Measurements from ENCODE around the gene PLXNA3.

Gene PLXNA3

DNA sequence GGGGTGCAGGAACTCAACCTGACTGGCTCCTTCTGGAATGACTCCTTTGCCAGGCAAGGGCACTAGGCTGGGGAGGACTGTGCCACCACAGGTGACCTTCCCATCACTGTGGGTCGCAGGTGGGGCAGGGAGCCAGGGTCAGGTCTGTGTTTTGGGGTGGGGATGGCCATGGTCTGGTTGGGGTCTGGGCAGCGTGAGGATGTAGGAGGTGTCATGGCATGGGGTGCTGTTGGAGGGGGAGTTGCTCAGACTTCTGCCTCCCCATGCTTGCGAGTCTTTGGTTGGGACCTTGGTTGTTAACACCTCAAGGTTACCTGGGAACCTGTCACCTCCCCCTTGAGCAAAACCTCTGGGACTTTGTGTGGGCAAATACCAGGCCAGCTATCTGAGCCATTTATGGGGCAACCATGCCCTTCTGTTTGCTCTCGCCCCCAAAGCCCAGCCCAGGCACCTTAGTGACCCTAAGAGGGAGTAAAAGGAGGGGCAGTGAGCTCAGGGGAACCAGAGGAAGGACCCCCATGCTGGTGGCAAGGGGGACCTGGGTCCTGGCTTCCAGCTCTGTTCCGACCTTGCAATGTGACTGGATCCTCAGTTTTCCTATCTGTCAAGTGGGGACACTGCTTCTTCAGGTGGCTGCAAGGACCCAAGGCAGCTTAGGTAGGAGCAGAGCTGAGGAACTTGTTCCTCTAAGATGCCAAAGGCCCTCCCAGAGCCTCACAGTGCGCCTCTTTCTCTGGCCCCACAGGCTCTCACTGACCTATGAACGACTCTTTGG, 23.5 kb upstream of the PLXNA3 start:
- TF ChIP-seq, protein P1, sequence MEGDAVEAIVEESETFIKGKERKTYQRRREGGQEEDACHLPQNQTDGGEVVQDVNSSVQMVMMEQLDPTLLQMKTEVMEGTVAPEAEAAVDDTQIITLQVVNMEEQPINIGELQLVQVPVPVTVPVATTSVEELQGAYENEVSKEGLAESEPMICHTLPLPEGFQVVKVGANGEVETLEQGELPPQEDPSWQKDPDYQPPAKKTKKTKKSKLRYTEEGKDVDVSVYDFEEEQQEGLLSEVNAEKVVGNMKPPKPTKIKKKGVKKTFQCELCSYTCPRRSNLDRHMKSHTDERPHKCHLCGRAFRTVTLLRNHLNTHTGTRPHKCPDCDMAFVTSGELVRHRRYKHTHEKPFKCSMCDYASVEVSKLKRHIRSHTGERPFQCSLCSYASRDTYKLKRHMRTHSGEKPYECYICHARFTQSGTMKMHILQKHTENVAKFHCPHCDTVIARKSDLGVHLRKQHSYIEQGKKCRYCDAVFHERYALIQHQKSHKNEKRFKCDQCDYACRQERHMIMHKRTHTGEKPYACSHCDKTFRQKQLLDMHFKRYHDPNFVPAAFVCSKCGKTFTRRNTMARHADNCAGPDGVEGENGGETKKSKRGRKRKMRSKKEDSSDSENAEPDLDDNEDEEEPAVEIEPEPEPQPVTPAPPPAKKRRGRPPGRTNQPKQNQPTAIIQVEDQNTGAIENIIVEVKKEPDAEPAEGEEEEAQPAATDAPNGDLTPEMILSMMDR (conservative IDR thresholded peaks at IDR 0.05; ENCODE audit: control insufficient read depth, insufficient read depth, low read depth, low read length), result no peak
- no peak for DNase-seq (ENCODE audit: low read depth)
- no peak overlapping the region for H3K4me3 ChIP-seq (ENCODE audit: control insufficient read depth, low read depth, low read length)

DNA sequence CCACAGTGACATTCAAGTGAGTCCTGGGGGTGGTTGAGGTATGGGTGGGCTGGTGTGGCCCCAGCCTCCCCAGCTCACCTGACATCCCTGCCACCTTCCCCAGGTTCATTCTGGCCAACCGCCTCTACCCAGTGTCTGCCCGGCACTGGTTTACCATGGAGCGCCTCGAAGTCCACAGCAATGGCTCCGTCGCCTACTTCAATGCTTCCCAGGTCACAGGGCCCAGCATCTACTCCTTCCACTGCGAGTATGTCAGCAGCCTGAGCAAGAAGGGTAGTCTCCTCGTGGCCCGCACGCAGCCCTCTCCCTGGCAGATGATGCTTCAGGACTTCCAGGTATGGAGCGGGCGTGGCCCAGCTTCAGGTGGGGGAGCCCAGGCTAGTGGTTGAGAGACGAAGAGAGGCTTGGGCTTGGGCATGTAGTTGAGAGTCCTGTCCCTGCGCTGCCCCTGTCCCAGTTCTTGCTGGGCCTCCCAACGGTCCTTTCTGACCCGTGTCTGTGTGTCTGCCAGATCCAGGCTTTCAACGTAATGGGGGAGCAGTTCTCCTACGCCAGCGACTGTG, 22.8 kb upstream of the PLXNA3 start:
- no peak for DNase-seq (ENCODE audit: low read depth)
- TF ChIP-seq, protein P1 (conservative IDR thresholded peaks at IDR 0.05; ENCODE audit: control insufficient read depth, insufficient read depth, low read depth, low read length), result no peak
- H3K4me3 ChIP-seq (ENCODE audit: control insufficient read depth, low read depth, low read length), result no peak overlapping the region

DNA sequence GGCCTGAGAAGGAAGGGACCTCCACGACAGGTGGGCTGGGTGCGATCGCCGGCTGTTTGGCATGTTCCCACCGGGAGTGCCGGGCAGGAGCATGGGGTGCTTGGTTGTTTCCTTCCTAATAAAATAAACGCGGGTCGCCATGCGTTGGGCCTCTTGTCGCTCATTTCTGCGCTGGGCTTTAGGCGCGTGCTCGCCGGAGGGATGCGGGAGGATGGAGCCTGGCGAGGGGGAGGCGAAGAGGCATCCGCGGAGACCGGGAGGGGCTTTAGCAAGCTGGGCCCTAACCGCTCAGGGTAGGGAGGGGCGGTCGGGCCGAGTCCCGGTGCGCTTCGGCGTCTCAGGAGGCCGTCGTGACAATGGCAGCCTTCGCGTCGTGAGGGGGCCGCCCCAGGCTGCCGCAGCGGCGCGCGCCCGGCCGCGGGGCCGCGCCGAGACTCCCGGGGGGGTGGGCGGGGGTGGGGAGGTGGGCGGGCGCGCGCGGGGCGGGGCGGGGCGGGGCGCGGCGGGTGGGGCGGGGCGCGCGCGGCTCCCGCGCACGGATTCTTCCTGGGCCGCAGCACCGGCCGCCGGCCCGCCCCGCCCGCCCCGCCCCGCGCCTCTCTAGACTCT, 21.6 kb upstream of the PLXNA3 start:
- TF ChIP-seq, protein P1 (conservative IDR thresholded peaks at IDR 0.05; ENCODE audit: control insufficient read depth, insufficient read depth, low read depth, low read length), result no peak
- peak overlapping the region; percentile 29 for H3K4me3 ChIP-seq (ENCODE audit: control insufficient read depth, low read depth, low read length)
- DNase-seq (ENCODE audit: low read depth), result no peak

DNA sequence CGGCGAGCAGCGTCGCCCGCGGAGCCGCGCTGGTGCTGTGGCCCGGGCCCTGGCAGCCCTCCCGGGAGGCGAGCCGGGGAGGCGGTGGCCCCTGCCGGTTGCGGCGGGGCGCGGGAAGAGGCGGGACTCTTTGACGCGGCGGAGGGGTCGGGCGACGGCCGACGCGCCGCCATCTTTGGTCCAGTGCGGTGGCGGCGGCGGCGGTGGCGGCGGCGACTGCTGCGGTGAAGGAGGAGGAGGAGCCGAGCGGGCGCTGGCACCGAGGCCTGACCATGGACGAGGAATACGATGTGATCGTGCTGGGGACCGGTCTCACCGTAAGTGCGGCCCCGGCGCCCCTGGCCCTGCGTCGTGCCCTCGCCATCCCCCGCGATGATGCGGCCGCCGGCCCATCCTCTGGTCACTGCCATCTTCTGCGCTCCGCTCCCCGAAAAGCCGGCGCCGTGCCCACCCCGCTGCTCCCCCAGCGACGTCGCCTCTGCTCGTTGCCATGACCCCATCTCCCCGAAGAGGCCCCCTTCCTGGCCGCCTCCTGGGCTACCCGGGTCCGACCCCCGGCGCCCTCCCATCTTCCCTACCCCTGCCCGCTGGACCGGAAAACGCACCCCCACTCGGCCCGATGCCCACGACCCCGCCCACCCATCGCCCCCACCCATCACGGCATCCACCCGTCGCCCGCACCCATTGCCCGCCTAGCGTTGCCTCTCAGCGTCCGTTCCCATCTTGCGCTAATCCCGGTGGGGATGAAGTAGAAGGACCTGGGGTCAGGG, 20.9 kb upstream of the PLXNA3 start, which contains the start of gene GDI1:
Gene GDI1, plus strand, starts transcription at position 172 of the 770 bp plus-strand sequence. Its CDS starts 101 bp downstream, at position 273.
- TF ChIP-seq, protein P1 (conservative IDR thresholded peaks at IDR 0.05; ENCODE audit: control insufficient read depth, insufficient read depth, low read depth, low read length), result no peak
- H3K4me3 ChIP-seq (ENCODE audit: control insufficient read depth, low read depth, low read length), result peak within 1 kb of the TSS; percentile 68
- peak; percentile 15 for DNase-seq (ENCODE audit: low read depth)

DNA sequence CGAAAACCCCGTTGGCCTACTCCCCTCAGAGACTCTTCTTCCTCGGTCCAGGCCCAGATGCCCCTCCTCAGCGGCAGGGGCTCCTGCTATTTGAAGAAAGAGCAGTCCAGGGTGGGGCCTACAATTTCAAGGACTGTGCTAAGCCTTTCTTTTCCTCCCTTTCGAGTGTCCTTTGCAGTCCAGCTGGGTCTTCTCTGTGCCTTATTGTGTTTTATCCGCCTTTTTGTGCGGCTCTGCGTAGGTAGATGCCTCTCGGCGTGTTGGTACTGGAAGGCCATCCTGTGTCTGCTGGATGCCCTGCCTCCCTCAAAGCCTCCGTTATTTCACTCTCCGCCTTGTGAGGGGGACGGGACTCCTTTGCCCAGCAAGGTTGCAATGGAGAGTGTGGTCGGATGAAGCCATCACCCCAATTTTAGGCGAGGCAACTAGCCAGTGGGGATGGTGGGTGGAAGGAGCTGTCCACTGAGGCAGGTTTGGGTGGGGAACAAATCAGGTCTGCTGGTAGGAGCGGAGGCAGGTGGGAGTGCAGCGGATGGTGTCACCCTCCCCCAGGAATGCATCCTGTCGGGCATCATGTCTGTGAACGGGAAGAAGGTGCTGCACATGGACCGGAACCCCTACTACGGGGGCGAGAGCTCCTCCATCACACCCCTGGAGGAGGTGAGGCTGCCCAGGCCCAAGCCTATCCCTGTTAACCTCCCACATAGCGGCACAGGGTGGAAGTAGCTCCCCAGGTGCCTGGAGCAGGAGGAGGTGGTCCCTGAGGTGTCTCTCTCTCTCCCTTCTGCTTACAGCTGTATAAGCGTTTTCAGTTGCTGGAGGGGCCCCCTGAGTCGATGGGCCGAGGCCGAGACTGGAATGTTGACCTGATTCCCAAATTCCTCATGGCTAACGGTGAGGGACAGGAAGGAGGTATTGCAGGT, 19.8 kb upstream of the PLXNA3 start:
- DNase-seq (ENCODE audit: low read depth), result no peak
- peak overlapping the region; percentile 68 for H3K4me3 ChIP-seq (ENCODE audit: control insufficient read depth, low read depth, low read length)
- TF ChIP-seq, protein P1 (conservative IDR thresholded peaks at IDR 0.05; ENCODE audit: control insufficient read depth, insufficient read depth, low read depth, low read length), result no peak
